GM19351 (cell line): ENCODE measurements around the gene NTHL1.

Experiments used
- ATAC-seq: cut with Tn5 transposase; IDR thresholded peaks from one replicate; pipeline ENCODE4 v1.9.1; 2021; ENCODE audit warnings: mild to moderate bottlenecking, moderate library complexity; ENCODE audit not compliant: unreplicated experiment

Gene NTHL1

GRCh38 chr16:2031081-2031577, 16.5 kb downstream of the NTHL1 start:
- ATAC-seq = no peak

GRCh38 chr16:2030036-2030435, 17.6 kb downstream of the NTHL1 start:
- ATAC-seq = no peak

GRCh38 chr16:2029350-2029749, 18.3 kb downstream of the NTHL1 start:
- ATAC-seq = no peak

GRCh38 chr16:2028620-2029220, 18.9 kb downstream of the NTHL1 start:
- no peak for ATAC-seq

GRCh38 chr16:2028146-2028545, 19.5 kb downstream of the NTHL1 start:
- no peak for ATAC-seq

- no peak for ATAC-seq
These were observed 20.3 kb downstream of the NTHL1 start for GRCh38 chr16:2027024-2028010.

- ATAC-seq = no peak
These were observed 21.1 kb downstream of the NTHL1 start, which contains the start of gene NHERF2 for GRCh38 chr16:2026461-2027023. Gene NHERF2, plus strand, starts transcription at chr16:2026902. Its CDS starts 104 bp downstream, at chr16:2027006.

- no peak for ATAC-seq
These were observed 21.7 kb downstream of the NTHL1 start for GRCh38 chr16:2025878-2026460.

GRCh38 chr16:2025251-2025650, 22.4 kb downstream of the NTHL1 start:
- no peak for ATAC-seq

GRCh38 chr16:2024032-2024420, 23.6 kb downstream of the NTHL1 start:
- no peak for ATAC-seq

- peak; percentile 61 for ATAC-seq
These were observed 24.3 kb downstream of the NTHL1 start for GRCh38 chr16:2023092-2024031.

GRCh38 chr16:2022723-2023091, 24.9 kb downstream of the NTHL1 start:
- peak; percentile 22 for ATAC-seq

GRCh38 chr16:2019921-2020831, 27.5 kb downstream of the NTHL1 start:
- no peak for ATAC-seq

GRCh38 chr16:2019518-2019920, 28.1 kb downstream of the NTHL1 start, which contains the start of gene NPW:
Gene NPW, plus strand, starts transcription at chr16:2019785.
- ATAC-seq = no peak

GRCh38 chr16:2016407-2016922, 31.2 kb downstream of the NTHL1 start:
- no peak for ATAC-seq

GRCh38 chr16:2015947-2016208, 31.8 kb downstream of the NTHL1 start:
- no peak for ATAC-seq

GRCh38 chr16:2015117-2015946, 32.3 kb downstream of the NTHL1 start:
- no peak for ATAC-seq

GRCh38 chr16:2013527-2013926, 34.1 kb downstream of the NTHL1 start:
- ATAC-seq = no peak
